HG03039 (cell line): Measurements from ENCODE around the gene SLFN14.
"Not testable (repeated sequence)": the region's sequence is repeated elsewhere in the genome, so short reads cannot be mapped to it uniquely, and the experiment has no call there.

Source experiments
- ATAC-seq: cut with Tn5 transposase; IDR thresholded peaks from one replicate; pipeline ENCODE4 v1.9.1; 2021; ENCODE audit warnings: mild to moderate bottlenecking, moderate library complexity; ENCODE audit not compliant: unreplicated experiment

Gene SLFN14

DNA sequence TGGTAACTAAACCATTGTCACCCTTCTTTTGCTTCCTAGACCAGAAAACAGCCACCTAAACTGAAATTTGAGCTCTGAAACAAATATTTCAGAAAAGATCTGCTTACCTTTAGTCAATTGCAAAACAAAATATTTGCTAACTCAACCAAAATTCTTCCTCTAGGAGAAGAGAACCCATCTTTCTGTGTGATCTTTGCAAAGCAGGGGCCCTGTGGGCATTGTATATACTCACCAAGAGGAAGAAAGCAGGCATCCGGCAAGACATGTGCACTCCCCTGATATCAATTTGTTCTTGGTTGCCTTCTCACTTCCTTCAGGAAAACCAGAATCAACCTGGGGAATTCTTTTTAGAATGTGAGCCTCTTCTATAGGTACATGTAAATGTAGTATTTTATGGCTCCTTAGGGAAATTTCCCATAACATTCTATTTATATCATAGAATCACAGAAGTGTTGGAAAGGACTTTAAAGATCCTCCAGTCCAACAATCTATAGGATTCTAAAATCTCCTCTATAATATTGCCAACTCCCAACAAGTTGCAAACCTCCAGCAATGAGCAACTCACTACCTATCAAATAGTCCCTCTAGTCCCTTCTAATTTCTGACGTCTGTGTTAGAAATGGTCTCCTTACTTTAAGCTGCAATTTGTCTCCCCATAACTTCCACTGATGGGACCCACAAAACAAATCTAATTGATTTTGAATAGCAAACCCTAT, 966 bp downstream of the SLFN14 start:
- ATAC-seq, result no peak

DNA sequence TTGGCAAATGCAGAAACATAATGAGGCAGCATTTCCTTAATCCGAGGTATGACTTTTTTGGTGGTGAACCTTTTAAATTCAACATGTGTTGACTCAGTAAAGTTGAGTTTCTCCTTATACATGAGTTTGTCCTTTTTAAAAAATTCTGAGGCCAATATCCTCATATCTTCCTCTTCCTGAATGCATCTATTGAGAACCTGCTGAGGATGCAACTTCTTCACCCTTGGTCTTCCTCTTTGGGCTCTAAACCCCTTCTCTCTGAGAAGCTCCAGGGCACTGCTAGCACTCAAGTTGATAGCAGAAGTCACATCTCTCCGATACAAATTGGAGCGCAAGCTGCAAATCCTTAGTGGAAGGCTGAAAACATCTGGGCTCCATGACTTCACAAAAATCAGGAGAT, 3.3 kb downstream of the SLFN14 start:
- ATAC-seq, result no peak

DNA sequence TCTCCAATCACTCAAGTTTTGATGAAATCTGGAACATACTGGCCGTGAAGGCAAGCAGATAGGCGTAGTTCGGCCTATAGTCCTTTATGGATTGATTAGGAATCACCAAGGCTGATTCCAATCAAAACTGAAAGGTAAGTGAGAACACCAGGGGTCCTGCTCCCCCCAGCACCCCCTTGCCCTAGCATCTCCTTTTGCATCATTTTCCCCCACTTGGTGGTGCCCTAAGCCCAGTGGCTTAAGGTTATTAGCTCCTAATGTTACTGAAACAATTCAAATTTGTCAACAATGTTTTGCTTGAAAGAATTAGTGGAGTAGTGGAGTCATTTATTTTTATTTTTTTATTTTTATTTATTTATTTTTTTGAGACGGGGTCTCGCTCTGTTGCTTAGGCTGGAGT, 4.9 kb downstream of the SLFN14 start:
- ATAC-seq, result no peak

DNA sequence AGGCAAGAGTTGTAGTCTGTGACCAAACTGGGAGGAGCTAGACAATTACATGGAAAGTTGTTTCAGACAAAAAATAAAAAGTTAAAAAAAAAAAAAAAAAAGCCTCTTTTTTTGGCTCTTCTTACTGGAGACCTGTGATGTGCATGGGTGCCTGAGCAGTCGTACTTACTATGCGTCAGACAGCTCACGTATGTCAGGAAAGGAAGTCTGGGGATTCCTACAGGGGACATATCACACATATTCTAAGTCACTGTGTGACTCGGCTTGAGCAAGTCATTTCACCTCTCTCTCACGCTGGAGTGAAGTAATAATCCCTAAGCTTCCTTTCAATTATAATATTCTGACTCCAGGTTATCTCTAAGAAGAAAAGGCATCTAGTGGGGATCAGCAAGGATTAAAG, 6.0 kb downstream of the SLFN14 start:
- no peak for ATAC-seq

DNA sequence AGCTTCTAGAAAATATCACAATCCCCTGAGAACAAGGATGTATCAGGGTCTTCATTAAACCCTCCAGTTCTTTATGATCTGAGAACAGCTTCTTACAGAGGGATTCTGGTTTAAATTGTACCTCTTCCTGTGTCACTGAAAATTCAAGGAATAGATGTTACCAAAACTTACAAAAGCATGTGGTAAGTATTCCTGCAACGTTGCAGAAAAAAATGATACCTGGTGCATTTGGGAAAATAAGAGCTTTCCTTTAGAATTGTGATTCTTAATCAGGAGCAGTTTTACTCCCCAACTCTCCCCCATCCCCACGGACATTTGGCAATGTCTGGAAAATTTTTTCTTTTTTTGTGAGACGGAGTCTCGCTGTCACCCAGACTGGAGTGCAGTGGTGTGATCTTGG, 7.3 kb downstream of the SLFN14 start:
- ATAC-seq, result no peak

DNA sequence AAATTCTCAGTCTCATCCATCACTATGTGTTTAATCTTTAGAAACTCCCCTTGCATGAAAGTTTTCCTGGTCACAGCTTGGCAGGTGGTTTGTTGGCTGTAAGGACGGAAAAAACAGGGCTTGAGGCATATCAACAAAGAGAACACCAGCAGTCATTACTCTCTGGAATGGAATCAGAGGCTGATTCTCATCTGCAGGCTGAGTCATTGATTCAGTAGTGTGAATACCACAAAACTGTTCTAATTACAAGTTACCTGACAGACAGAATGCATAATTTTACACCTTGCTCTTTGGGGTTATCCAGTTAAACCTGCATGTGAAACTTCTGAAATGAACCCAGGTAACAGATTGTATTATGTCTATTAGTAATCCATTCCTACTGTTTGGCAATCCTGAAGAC, 11.6 kb downstream of the SLFN14 start:
- ATAC-seq, result no peak

DNA sequence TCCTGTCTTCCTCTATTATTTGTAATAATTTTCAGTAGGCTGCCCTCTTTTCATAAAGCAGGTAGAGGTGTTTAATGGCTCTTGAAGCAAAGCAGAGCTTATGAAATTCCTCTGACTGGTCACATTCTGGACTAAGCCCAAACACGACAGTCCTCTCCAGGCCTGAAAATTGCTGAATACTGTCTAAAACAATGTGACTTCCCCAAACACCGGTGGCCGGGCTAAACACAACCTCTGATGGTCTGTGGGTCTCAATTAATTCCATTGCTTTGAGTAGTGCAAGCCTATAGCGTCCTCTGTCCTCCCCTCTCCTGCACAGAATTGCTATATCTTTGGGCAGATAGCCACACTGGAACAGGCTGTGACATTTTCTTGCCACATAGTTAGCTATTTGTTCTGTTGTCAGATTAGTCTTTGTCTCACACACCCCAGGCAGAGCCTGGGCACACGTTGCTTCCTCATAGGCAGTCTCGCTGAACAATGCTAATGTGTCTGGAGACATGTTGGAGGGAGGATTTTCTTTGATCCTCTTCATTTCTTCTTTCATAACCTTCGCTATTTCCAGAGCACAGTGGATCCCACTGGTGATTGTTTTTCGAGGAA, 12.3 kb downstream of the SLFN14 start:
- ATAC-seq, result no peak

DNA sequence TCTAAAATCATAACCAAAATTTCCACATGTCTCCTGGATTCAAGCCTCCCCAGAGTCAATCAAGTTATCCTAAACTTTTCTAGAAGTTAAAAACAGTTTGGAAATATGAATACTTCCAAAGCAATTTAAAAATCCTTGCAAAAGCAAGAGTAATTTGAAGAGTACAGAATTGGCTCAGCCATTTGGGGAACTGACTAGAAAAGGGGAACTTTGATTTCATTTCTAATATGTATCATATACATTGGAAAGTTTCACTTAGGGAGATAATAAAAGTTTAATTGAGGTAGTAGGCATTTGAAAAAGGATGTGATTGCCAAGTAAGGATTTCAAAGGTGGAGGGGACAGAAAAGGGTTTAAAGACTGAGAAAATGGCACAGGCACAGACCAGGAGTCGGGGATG, 14.1 kb downstream of the SLFN14 start:
- ATAC-seq, result no peak

DNA sequence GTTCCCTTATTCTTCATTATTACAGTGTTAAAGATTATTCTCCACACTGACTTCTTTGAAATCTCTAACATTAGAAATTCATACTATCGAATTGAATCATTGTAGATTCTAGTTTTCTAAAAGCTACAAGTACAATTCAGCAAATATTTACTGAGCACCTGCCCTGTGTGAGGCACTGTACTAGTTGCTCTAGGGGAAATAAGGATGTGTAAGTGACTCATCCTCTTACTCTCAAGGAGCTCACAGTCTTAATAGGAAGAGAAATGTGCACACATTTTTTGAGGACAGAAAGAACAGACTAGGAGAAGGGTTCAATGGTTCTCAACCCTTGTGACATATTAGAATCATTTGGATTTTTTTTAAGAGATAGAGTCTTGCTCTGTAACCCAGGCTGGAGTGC, 15.5 kb downstream of the SLFN14 start:
- no peak for ATAC-seq

DNA sequence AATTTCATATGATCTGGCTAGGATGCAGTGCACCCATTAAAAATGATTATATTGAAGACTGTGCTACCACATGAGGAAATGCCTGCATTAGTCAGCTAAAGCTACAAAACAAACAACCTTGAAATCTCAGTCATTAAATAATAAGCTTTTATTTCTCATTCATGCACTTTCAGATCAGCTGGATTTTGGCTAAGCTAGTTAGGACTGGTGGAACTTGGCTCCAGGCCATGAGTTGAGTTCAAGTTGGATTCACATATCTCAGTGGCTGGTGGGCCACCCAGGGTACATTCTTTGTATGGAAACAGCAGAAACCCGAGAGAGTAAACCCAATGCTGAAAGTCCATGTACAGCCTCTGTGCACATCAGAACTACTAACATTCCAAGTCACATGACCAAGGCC, 16.8 kb downstream of the SLFN14 start:
- no peak for ATAC-seq

DNA sequence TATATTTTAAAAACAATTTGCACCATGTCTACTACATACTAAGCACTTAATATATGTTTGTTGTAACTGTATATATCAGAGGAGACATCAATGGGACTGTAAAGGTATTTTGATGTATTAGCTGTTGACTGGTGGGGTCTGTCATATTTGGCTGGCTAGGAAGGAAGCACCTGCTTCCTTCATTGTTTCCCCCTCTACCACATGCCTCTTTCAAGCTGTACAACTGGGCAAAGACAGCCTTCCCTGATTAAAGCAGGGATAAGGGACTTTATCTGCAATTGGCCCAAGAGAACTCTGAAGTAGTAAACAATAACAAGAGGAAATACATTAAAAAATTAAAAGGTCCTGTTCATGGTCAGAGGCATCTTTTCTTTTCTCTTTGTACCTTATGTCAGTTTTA, 17.6 kb downstream of the SLFN14 start:
- ATAC-seq, result no peak

DNA sequence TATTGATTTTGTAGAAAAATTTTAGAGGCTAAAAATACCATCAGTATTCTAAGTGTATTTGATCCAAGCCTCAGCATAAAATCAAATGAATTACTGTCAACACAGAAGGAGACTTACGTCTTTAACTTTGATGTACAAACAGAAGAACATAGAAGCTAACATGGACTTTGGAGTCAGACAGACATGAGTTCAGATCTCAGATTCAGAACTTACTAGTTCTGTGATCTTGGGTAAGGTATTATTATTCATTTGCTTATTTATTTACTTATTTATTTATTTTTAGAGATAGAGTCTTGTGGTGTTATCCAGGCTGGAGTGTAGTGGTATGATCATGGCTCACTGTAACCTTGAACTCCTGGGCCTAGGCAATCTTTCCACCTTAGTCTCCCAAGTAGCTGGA, 19.2 kb downstream of the SLFN14 start:
- no peak for ATAC-seq

DNA sequence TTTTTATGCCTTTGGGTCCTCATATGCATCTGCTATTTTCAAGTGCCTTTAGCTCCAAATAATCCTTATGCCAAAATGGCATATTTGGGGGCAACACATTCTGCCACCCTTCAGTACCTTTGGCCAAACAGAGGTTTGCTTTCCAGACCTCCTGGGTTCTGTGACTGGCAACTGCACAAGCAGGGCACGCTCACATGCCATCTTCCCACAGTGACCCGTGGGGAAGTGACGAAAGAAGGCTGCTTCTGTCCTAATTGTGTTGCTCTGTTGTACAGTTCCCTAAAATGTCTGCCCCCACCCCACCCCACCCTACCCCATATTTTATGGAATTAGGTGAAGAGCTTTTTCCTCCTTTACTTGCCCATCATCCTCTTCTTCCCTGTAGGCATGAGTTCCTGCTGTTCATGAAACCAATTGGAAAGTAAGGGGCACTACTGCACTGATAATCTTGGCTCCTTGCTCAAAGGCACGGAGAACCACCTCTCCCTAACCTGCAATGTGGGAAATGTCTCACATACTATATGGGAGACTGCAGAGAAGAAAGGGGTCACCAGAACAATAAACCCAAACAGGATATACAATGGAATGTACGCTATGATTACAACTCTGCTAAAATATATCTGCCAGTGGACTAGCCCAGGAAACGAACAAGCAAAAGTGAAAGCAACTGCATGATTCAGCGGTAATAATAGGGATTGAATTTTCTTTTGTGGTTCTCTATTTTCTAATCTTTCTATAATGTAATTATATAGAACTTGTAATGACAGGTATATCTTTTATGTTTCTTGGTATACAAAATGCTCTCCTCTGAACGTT, 19.8 kb downstream of the SLFN14 start:
- ATAC-seq, result no peak

DNA sequence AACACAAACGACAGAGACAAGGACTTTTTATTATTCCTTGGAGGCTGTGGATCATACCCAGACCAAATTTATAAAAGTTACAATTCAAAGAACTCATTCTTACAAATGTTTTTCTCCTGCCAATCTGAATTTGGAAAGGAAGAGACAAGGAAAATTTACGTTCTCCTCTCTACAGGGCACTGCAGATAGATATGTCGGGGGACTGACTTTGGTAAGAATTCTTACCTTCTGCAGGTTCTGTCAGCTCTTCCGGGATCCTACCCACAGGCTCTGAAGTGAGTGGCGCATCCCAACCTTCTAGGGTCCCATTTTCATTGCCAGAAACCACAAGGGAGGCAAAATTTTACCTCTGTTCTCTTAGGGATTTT, 21.0 kb downstream of the SLFN14 start:
- ATAC-seq, result no peak

DNA sequence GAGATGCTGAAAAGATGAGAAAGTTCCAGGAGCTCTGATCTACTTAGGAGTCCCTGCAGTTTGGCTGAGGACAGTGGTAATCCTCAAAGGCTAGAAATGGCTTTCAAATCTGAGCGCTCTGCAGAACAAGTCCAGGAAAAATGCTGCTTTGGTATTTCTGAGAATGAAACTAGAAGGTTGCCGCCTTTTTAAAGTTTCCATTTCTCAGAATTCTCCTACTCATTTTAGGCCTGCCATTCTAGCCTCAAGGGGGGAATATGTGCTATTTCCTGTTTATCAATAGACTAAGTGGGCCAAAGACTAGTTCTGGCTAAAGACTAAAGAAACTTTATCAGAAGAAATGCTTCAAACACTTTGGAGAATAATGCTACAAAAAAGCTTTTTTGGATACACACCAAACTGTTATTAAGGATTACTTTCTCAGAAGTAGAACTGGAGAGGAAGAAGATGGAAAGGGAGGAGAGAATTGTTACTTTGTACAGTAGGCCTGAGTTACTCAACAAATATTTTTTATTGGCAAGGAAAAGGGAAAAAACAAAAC, 22.9 kb downstream of the SLFN14 start, which contains the start of gene SLFN12L:
Gene SLFN12L (minus strand): TSS at position 78 of the 541 bp plus-strand sequence. CDS start 15,314 bp downstream, outside the sequence.
- ATAC-seq, result no peak

DNA sequence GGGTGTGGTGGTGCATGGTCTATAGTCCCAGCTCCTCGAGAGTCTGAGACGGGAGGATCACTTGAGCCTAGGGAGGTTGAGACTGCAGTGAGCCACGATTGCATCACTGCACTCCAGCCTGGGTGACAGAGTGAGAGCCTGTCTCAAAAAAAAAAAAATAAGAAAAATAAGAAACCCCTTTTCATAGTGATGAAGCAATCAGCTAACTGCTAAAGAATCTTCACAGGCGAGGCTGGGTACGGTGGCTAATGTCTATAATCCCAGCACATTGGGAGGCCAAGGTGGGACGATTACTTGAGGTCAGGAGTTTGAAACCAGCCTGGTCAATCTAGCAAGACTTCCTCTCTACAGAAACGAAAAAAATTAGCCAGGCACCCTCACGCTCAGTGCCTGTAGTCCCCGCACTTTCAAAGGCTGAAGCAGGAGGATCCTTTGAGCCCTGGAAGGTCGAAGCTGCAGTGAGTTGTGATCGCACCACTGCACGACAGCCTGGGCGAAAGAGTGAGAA, 23.9 kb downstream of the SLFN14 start:
- ATAC-seq, result no peak

DNA sequence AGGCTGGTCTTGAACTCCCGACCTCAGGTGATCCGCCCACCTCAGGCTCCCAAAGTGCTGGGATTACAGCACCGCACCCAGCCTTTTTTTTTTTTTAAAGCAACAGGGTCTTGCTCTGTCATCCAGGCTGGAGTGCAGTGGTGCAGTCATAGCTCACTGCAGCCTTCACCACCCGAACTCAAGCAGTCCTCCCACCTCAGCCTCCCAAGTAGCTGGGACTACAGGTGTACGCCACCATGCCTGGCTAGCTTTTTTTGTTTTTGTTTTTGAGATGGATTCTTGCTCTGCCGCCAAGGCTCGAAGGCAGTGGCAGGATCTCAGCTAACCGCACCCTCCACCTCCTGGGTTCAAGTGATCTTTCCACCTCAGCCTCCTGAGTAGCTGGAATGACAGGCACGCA, 25.2 kb downstream of the SLFN14 start:
- not testable (repeated sequence) for ATAC-seq

DNA sequence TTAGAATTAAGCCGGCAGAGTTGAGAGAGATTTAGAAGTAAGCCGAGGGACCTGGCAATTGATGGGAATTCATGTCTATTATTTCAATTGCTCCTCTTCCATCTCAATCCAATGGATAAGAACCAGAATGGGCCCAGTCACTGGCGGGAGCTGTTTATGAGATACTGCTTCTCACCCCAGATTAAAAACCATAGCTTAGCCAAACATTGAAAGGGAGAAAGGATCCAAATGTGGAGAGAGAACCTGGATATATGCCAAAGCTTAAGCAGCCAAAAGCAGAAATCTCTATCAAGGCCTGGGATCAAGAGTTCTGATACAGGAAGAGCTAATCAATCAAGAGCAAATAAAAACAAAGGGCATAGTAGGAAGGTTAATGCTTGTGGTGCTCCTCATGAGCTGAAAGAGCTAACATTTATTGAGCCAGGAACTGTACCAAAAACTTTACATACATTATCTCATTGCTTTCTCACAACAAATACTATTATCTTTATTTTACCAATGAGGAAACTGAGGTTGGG, 26.0 kb downstream of the SLFN14 start:
- no peak for ATAC-seq

DNA sequence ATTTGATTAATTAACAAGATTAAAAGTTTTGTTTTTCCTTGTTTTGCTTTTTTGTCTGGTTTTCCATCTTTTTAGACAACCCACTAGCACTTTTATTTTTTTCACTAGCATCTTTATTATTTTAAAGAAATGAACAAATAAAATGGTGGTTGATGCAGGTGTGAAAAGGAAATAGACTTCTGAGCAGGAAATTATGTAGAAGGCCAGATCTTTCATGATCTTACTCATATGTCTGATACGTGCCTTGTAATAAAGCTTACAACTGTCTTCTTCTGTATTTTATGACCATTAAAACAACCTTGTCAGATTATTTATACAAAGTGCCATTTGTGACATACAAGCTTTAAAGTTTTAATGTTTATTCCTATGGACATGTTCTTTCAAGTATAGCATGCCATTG, 29.5 kb downstream of the SLFN14 start:
- no peak for ATAC-seq

DNA sequence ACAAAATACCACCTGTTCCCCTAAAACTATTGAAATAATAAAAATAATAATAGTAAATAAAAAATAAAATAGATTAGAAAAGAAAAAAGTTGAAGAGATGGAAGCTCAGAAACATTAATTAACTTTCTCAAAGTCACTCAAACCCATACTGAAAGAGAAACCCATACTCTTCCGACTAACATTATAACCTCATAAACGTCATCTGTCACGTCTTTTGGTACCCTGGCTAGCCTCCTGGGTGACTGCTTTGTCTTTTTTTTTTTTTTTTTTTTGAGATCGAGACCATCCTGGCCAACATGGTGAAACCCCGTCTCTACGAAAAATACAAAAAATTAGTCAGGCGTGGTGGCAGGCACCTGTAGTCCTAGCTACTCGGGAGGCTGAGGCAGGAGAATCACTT, 30.8 kb downstream of the SLFN14 start:
- ATAC-seq, result no peak

DNA sequence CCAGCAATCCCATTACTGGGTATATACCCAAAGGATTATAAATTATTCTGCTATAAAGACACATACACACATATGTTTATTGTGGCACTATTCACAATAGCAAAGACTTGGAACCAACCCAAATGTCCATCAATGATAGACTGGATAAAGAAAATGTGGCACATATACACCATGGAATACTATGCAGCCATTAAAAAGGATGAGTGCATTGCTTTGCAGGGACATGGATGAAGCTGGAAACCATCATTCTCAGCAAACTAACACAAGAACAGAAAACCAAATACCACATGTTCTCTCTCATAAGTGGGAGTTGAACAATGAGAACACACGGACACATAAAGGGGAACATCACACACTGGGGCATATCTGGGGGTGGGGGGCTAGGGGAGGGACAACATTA, 31.3 kb downstream of the SLFN14 start:
- ATAC-seq, result not testable (repeated sequence)
